Activated naive CD4-positive, alpha-beta T cell treated with anti-CD3 and anti-CD28 coated beads, Interleukin-2, amount 10 ng/mL, durations not matched to agents 5 hours and 36 hours (primary cell): ENCODE results near the gene SAMD9L. TPM values are rescaled to one million over a fixed set of nuclear protein-coding genes. Genes with fewer than 3 reads are reported as not detected.

Experiments used
- total RNA-seq, 2 experiments: library from RNA; stranded (reverse); gene quantifications; one replicate each; pipeline ENCODE4 v1.2.3, GENCODE V29; 2021

Gene SAMD9L
- 10 to 100 TPM; 77.4 to 82.2 TPM for total RNA-seq

DNA sequence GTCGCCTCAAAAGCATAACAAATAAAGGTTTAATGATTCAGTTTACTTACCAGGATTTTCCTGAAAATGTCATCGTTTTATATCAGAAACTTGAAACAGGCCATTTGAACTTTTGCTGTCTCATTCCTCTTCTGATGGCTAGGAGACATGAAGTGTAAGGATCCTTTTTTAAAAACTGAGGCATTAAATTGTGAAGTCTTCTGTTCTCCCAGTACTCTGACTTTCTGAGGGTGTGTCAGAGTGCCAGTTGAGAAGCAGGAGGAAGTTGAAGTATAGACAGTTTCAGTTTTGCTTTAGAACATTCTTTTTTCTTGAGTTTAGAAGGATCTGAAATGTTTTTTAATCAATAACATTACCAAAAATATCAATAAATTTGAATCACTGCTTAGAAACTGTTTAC is at the start of gene SAMD9L:
Gene SAMD9L, minus strand, starts transcription at position 242 of the 400 bp plus-strand sequence. CDS start 12,414 bp downstream, outside the sequence.

DNA sequence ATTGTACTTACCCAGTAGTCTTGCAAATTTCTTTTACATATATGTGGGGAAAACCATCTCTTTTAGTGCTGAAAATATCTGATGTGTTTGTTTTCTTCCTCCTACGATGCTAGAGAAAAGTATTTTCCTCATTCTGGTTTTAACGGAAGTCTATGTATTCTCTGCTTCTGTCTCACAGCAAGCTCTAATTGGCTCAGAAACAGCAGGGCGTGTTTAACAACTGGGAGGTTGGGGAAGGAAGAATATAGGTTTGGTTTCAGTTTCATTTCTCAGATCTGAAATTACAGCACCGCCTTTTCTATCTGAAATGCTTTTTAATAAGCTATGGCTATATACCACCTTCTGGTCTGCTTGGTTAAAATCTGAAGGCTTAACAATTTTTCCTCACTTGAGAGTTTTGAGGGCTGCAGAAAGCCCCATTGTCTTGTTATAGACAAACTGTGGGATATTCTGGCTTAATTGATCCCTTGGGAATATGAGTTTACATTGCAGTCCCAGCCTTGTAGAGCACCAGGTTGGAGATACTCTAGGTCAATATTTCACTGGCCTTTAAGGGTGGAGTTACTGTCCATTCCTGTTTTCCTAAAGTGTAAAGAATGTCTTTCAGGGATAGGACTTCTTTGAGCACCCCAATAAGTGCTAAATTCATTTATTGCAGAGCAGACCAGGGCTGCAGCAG is 30.2 kb downstream of the SAMD9L start, which contains the start of gene SAMD9:
Gene SAMD9, minus strand, starts transcription at position 128 of the 679 bp plus-strand sequence. CDS start 11,882 bp downstream, outside the sequence.

Other genes starting within 250 kb of the SAMD9L start
- 10 to 100 TPM; 38.3 to 38.4 TPM for gene SAMD9, start 30.4 kb downstream of the SAMD9L start, total RNA-seq
- not detected for gene HEPACAM2, start 78.1 kb upstream of the SAMD9L start, total RNA-seq
- 10 to 100 TPM; 21.3 to 27.0 TPM for gene VPS50, start 84.0 kb upstream of the SAMD9L start, total RNA-seq